NB4 (cell line): ENCODE measurements around the gene PRMT7.

Experiments used
- MAX ChIP-seq: IDR thresholded peaks from 2 replicates; pipeline ENCODE4 v1.6.1; 2011; ENCODE audit warnings: low read depth, low read length
- POLR2A ChIP-seq: IDR thresholded peaks from 2 replicates; pipeline ENCODE4 v1.6.1; 2011; ENCODE audit warnings: mild to moderate bottlenecking; ENCODE audit not compliant: insufficient read length; ENCODE audit errors: extremely low read depth

GRCh38 chr16:68372381-68372720, 61.5 kb downstream of the PRMT7 start:
- TF ChIP-seq MAX = no peak
- TF ChIP-seq POLR2A = no peak
